HCT116 (cell line): Measurements from ENCODE around the gene PLA2G15. TPM values are rescaled to one million over a fixed set of nuclear protein-coding genes. Genes with fewer than 3 reads are reported as not detected.

Source experiments
- ATAC-seq: fragments of 200-7000 bp; cut with Tn5 transposase; 2 replicates; pipeline ENCODE4 v1.9.1; 2020; ENCODE audit warnings: mild to moderate bottlenecking, moderate library complexity
- BruUV-seq: library from RNA; stranded (reverse); fragments of 400-500 nt; replicated peaks from 2 replicates; lab custom pipeline; 2021; lab: Mats Ljungman, UMichigan
- CTCF ChIA-PET: fragments of 300-600 bp; sonication (Branson Sonifier 250); formaldehyde crosslinking; loops from one replicate; lab custom pipeline; 2021; ENCODE audit warnings: antibody characterized with exemption; lab: Charles Lee
- POLR2A ChIA-PET: fragments of 300-600, 350-600 bp; sonication (Branson Sonifier 250); formaldehyde crosslinking; loops from one replicate; lab custom pipeline; 2021; ENCODE audit warnings: antibody characterized with exemption; lab: Charles Lee
- RAD21 ChIA-PET, 2 experiments: fragments of 300-600 bp; sonication (Branson Sonifier 250); formaldehyde crosslinking; loops; one replicate each; lab custom pipeline; 2023; ENCODE audit warnings: low total read pairs in 2 of 2; ENCODE audit not compliant: uncharacterized antibody in 2 of 2, unreplicated experiment in 2 of 2, low non-redundant PET in 1 of 2; lab: Charles Lee
- DNase-seq: peaks from one replicate; pipeline ENCODE4 v3.0.0-alpha.2; 2010; ENCODE audit warnings: low read depth, low spot score
- H2AFZ ChIP-seq: fragments of 200-600 bp; shearing (Covaris generic), sonication (generic); 2 replicates; pipeline ENCODE4 v1.6.1; 2017; ENCODE audit warnings: low read depth, mixed run types, mixed read lengths, antibody characterized with exemption, low read length; ENCODE audit not compliant: poor library complexity, severe bottlenecking
- H3K27ac ChIP-seq: 2 replicates; pipeline ENCODE4 v1.5.1; 2012; ENCODE audit warnings: low read depth, low read length
- H3K27me3 ChIP-seq: fragments of 200-600 bp; sonication (generic); 2 replicates; pipeline ENCODE4 v1.6.1; 2016; ENCODE audit warnings: mixed run types, low read length, mixed read lengths; ENCODE audit not compliant: insufficient read depth
- H3K36me3 ChIP-seq, 2 experiments: fragments of 200-500 bp in 1 of 2; fragments of 200-600 bp in 1 of 2; sonication (Bioruptor generic) in 1 of 2; sonication (generic) in 1 of 2; 2 replicates each; pipeline versions ENCODE4 v1.5.1 to v1.6.1; 2014 to 2016; ENCODE audit warnings: low read length in 2 of 2, inconsistent platforms in 1 of 2, mixed read lengths in 1 of 2, mixed run types in 1 of 2; ENCODE audit not compliant: insufficient read depth in 2 of 2, control insufficient read depth in 1 of 2
- H3K4me1 ChIP-seq, 2 experiments: fragments of 200-600 bp in 1 of 2; sonication (generic) in 1 of 2; 2 replicates each; pipeline versions ENCODE4 v1.5.1 to v1.6.1; 2012 to 2017; ENCODE audit warnings: low read length in 2 of 2, inconsistent platforms in 1 of 2, mild to moderate bottlenecking in 1 of 2, mixed read lengths in 1 of 2, mixed run types in 1 of 2, moderate library complexity in 1 of 2; ENCODE audit not compliant: insufficient read depth in 2 of 2, control insufficient read depth in 1 of 2
- H3K4me2 ChIP-seq: fragments of 200-600 bp; sonication (generic); 2 replicates; pipeline ENCODE4 v1.6.1; 2017; ENCODE audit warnings: mixed run types, low read length, mixed read lengths
- H3K4me3 ChIP-seq, 2 experiments: fragments of 200-600 bp in 1 of 2; sonication (generic) in 1 of 2; replicated peaks in 1 of 2; 2 replicates each; pipeline ENCODE4 v1.5.1; 2011 to 2016; ENCODE audit warnings: low read length in 2 of 2, control low read depth in 1 of 2, low read depth in 1 of 2, mild to moderate bottlenecking in 1 of 2, mixed read lengths in 1 of 2, mixed run types in 1 of 2
- H3K79me2 ChIP-seq: fragments of 200-600 bp; sonication (generic); 2 replicates; pipeline ENCODE4 v1.6.1; 2017; ENCODE audit warnings: mild to moderate bottlenecking, mixed run types, low read length, moderate library complexity, mixed read lengths; ENCODE audit not compliant: insufficient read depth
- H3K9ac ChIP-seq: fragments of 200-600 bp; sonication (generic); 2 replicates; pipeline ENCODE4 v1.6.1; 2016; ENCODE audit warnings: low read length, mixed read lengths
- H3K9me2 ChIP-seq: fragments of 200-600 bp; sonication (generic), shearing (Covaris generic); 2 replicates; pipeline ENCODE4 v1.6.1; 2017; ENCODE audit warnings: mixed run types, mild to moderate bottlenecking, moderate library complexity; ENCODE audit not compliant: insufficient read depth
- H3K9me3 ChIP-seq, 2 experiments: fragments of 200-500 bp in 1 of 2; fragments of 200-600 bp in 1 of 2; sonication (Bioruptor generic) in 1 of 2; sonication (generic) in 1 of 2; 2 replicates each; pipeline ENCODE4 v1.6.1; 2014 to 2017; ENCODE audit warnings: low read length in 2 of 2, mixed read lengths in 2 of 2, inconsistent platforms in 1 of 2, low read depth in 1 of 2, mild to moderate bottlenecking in 1 of 2, mixed run types in 1 of 2, moderate library complexity in 1 of 2; ENCODE audit not compliant: control insufficient read depth in 1 of 2, insufficient read depth in 1 of 2
- H4K20me1 ChIP-seq: fragments of 200-600 bp; sonication (generic), shearing (Covaris generic); 2 replicates; pipeline ENCODE4 v1.6.1; 2017; ENCODE audit warnings: mixed run types, mild to moderate bottlenecking, moderate library complexity; ENCODE audit not compliant: insufficient read depth
- CBX3 ChIP-seq: IDR thresholded peaks from 2 replicates; pipeline ENCODE4 v1.6.1; 2012; ENCODE audit warnings: low read depth
- EZH2phosphoT487 ChIP-seq: fragments of 200-600 bp; IDR thresholded peaks from 2 replicates; pipeline ENCODE4 v1.6.1; 2018; ENCODE audit warnings: antibody characterized with exemption, borderline replicate concordance
- JUND ChIP-seq: IDR thresholded peaks from 2 replicates; pipeline ENCODE4 v1.6.1; 2012
- POLR2A ChIP-seq: IDR thresholded peaks from 2 replicates; pipeline ENCODE4 v1.7.0; 2011; ENCODE audit warnings: borderline replicate concordance; ENCODE audit not compliant: insufficient read depth, insufficient read length; ENCODE audit errors: extremely low read depth
- RAD21 ChIP-seq: IDR thresholded peaks from 2 replicates; pipeline ENCODE4 v1.6.1; 2012; ENCODE audit warnings: low read depth, mild to moderate bottlenecking
- SRF ChIP-seq: IDR thresholded peaks from 2 replicates; pipeline ENCODE4 v1.6.1; 2012; ENCODE audit warnings: low read depth
- YY1 ChIP-seq: IDR thresholded peaks from 2 replicates; pipeline ENCODE4 v1.6.1; 2011; ENCODE audit warnings: low read length, low read depth, moderate library complexity, mild to moderate bottlenecking; ENCODE audit not compliant: insufficient replicate concordance; ENCODE audit errors: extremely low read depth
- ZFX ChIP-seq: fragments of 450-650 bp; IDR thresholded peaks from 2 replicates; pipeline ENCODE4 v1.6.1; 2017
- ZNF274 ChIP-seq: fragments of 200-500 bp; sonication (Bioruptor generic); IDR thresholded peaks from 2 replicates; pipeline ENCODE4 v1.6.1; 2014; ENCODE audit warnings: mild to moderate bottlenecking, low read depth, low read length, inconsistent platforms
- intact Hi-C: fragments of 100-400 bp; cut with micrococcal nuclease; formaldehyde crosslinking; loops from 2 replicates; pipeline ENCODE4 v1.10.0; 2022
- total RNA-seq: library from RNA; stranded (reverse); gene quantifications from one replicate; pipeline ENCODE4 v1.2.1, GENCODE V29; 2021; ENCODE audit not compliant: unreplicated experiment
- TF ChIP-seq, protein P1 (sequence below): IDR thresholded peaks from 2 replicates; pipeline ENCODE4 v1.6.1; 2012
- TF ChIP-seq, protein P2 (sequence below): IDR thresholded peaks from 2 replicates; pipeline ENCODE4 v1.6.1; 2011; ENCODE audit warnings: mild to moderate bottlenecking, low read length, moderate library complexity; ENCODE audit not compliant: insufficient replicate concordance; ENCODE audit errors: extremely low read depth
- TF ChIP-seq, protein P3 (sequence below), 3 experiments: fragments of 200-600 bp in 1 of 3; sonication (generic) in 1 of 3; IDR thresholded peaks in 2 of 3; conservative IDR thresholded peaks in 1 of 3; 2 replicates each; pipeline ENCODE4 v1.5.1; 2012 to 2017; ENCODE audit warnings: low read depth in 2 of 3, low read length in 2 of 3, antibody characterized with exemption in 1 of 3, borderline replicate concordance in 1 of 3, control low read depth in 1 of 3, mild to moderate bottlenecking in 1 of 3, mixed read lengths in 1 of 3, mixed run types in 1 of 3, moderate library complexity in 1 of 3; ENCODE audit not compliant: insufficient read depth in 1 of 3

The PLA2G15 gene
- total RNA-seq, 1 experiment from 2014 or later = 7.5 TPM

DNA sequence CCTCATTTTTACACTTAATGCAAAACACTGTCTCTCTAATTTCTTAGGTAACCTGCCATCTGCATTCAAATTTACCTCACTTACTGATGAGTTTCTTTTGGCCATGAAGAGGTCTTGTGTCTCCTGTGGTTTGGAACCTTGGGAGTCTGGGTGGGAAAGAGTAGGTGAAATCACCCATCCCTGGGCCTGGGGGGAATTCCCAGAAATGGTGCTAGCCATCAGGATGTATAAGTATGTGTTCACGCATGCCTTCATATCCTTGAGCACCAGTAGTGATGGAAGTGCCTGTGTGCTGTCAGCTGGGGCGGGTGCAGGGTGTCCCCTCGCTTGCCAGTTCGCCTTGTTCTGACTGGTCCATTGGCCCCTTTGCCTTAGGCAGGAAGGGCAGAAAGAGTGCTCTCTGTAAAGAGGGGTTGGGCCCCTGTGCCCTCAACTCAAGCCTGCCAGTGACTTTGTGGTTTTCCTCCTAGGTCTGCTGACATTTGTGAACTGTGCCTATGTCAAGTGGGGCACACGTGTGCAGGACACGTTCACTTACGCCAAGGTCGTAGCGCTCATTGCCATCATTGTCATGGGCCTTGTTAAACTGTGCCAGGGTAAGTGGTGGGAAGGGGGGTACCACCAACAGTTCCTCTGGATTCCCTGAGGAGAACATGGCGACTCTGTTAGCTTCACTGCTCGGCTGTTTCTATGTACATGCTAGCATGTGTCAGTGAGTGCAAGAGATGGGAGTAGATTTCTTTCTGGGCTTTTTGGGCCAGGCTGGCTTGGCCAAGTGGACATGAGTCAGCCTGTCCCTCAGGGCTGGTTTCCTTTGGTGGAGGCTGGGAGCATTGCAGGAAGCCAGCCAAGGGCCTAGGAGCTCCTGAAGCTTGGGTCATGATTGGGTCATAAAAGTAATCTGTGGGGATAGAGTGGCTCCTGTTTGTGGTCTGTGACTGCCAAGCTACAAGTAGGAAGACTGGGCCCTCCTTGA lies 42.4 kb downstream of the PLA2G15 start:
- ChIA-PET RAD21 (no interaction called here), POLR2A (no interaction called here), CTCF (no interaction called here)
- H3K27me3 ChIP-seq = no peaks in the 10 kb centered on the region
- H3K9me2 ChIP-seq = no peaks in the 10 kb centered on the region
- DNase-seq = no peak
- peaks cover 2 to 39% of the 10 kb centered on the region in 2 experiments; a peak in 2 of 4 replicates for H3K36me3 ChIP-seq
- no TSS peak for BruUV-seq
- peak; percentile 46; the same call in 1 of the 2 replicates for ATAC-seq
- H4K20me1 ChIP-seq = no peaks in the 10 kb centered on the region
- TF ChIP-seq RAD21 = no peak
- no peak for TF ChIP-seq CBX3
- TF ChIP-seq SRF = no peak
- no peak for TF ChIP-seq ZFX
- TF ChIP-seq POLR2A = no peak
- TF ChIP-seq, protein P1, sequence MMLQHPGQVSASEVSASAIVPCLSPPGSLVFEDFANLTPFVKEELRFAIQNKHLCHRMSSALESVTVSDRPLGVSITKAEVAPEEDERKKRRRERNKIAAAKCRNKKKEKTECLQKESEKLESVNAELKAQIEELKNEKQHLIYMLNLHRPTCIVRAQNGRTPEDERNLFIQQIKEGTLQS = no peak
- TF ChIP-seq, protein P2, sequence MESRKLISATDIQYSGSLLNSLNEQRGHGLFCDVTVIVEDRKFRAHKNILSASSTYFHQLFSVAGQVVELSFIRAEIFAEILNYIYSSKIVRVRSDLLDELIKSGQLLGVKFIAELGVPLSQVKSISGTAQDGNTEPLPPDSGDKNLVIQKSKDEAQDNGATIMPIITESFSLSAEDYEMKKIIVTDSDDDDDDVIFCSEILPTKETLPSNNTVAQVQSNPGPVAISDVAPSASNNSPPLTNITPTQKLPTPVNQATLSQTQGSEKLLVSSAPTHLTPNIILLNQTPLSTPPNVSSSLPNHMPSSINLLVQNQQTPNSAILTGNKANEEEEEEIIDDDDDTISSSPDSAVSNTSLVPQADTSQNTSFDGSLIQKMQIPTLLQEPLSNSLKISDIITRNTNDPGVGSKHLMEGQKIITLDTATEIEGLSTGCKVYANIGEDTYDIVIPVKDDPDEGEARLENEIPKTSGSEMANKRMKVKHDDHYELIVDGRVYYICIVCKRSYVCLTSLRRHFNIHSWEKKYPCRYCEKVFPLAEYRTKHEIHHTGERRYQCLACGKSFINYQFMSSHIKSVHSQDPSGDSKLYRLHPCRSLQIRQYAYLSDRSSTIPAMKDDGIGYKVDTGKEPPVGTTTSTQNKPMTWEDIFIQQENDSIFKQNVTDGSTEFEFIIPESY = no peak
- TF ChIP-seq, protein P3, sequence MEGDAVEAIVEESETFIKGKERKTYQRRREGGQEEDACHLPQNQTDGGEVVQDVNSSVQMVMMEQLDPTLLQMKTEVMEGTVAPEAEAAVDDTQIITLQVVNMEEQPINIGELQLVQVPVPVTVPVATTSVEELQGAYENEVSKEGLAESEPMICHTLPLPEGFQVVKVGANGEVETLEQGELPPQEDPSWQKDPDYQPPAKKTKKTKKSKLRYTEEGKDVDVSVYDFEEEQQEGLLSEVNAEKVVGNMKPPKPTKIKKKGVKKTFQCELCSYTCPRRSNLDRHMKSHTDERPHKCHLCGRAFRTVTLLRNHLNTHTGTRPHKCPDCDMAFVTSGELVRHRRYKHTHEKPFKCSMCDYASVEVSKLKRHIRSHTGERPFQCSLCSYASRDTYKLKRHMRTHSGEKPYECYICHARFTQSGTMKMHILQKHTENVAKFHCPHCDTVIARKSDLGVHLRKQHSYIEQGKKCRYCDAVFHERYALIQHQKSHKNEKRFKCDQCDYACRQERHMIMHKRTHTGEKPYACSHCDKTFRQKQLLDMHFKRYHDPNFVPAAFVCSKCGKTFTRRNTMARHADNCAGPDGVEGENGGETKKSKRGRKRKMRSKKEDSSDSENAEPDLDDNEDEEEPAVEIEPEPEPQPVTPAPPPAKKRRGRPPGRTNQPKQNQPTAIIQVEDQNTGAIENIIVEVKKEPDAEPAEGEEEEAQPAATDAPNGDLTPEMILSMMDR (IDR thresholded peaks at IDR 0.05 in 2 of 3, conservative IDR thresholded peaks at IDR 0.05 in 1 of 3; ENCODE audit: borderline replicate concordance in 1 of 3, insufficient read depth in 1 of 3, low read depth in 2 of 3, low read length in 2 of 3) = no peak
- no peak for TF ChIP-seq ZNF274
- TF ChIP-seq YY1 = no peak
- no peak for TF ChIP-seq EZH2phosphoT487
- no peak for TF ChIP-seq JUND
- peaks cover 0 to 7% of the 10 kb centered on the region in 2 experiments; a peak in 1 of 4 replicates for H3K4me1 ChIP-seq
- no peak overlapping the region for H3K4me3 ChIP-seq
- H2AFZ ChIP-seq = no peak overlapping the region
- peaks cover 56% of the 10 kb centered on the region for H3K79me2 ChIP-seq
- no peaks in the 10 kb centered on the region for H3K9me3 ChIP-seq
- H3K4me2 ChIP-seq = no peak overlapping the region
- intact Hi-C loops = no loop called here
- no peak overlapping the region for H3K9ac ChIP-seq
- no peak overlapping the region for H3K27ac ChIP-seq
